ENCODE results near the gene RFXANK.

DNA sequence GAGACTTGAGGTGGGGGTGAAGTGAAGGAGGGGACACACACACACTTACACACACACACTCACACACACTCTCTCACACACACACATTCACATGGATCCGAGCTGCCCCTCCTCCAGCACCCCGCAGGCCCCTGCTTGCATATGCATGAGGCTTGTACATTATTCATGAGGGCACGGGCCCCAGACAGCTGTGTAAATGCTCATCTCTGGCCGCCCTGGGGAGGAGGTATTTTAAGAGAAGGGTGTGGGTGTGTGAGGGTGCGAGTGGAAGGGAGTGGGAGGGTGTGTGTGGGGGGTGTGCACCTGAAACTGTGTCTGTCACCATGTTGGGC is 22.1 kb downstream of the RFXANK start:
- TF ChIP-seq CTCF (conservative IDR thresholded peaks at IDR 0.05; ENCODE audit: low read length) = no peak
- no peak for TF ChIP-seq EZH2phosphoT487 (IDR thresholded peaks at IDR 0.05; ENCODE audit: borderline replicate concordance)

Data from Loucy (cell line).